ENCODE measurements around the gene FN3KRP.

GRCh38 chr17:82668631-82669099, 47.8 kb upstream of the FN3KRP start:
- TF ChIP-seq CTCF (IDR thresholded peaks at IDR 0.05) (peak in 5 of 7 experiments; percentile 46 to 75 (median 70)), EP300 (IDR thresholded peaks at IDR 0.05) (no peak)

All from stomach (tissue), 4 donors.